HG02763 (cell line): ENCODE results near the gene DDX1.

Source experiments
- ATAC-seq: cut with Tn5 transposase; IDR thresholded peaks from one replicate; pipeline ENCODE4 v1.9.1; 2021; ENCODE audit warnings: mild to moderate bottlenecking, moderate library complexity; ENCODE audit not compliant: unreplicated experiment

DDX1 gene

DNA sequence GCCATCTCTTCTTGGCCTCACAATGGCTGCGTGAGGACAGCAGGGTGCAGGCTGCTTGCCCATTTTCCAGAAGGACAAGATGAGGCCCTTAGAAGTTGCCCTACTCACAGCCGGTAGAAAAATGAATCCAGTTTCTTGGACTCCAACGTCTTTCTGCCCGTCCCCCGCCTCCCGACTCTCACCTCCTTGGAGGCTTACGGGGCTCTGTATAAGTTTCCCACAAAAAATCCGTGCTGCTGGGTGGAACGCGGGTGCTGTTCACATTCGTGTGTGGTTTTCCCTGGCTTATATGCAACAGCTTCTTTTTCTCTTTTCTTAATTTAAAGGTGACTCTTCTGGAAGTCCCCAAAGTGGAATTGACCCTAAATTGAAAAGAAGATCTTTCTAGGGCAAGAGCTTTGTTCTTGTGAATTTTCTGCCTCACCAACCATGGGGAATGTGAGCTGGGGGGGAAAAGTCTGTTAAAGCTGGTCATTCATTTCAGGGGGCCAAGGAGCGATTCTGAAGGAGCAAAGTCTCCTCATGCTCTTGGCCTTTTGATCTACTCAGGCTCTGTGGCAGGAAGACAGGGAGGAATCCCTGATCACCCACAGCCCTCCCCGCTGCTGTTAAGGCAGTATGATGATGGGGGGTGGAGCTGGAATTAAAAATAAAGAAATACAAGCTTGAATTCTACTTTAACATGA is 51.3 kb downstream of the DDX1 start:
- no peak for ATAC-seq

- ATAC-seq = no peak
These were observed 52.3 kb downstream of the DDX1 start for GRCh38 chr2:15643791-15644585.

DNA sequence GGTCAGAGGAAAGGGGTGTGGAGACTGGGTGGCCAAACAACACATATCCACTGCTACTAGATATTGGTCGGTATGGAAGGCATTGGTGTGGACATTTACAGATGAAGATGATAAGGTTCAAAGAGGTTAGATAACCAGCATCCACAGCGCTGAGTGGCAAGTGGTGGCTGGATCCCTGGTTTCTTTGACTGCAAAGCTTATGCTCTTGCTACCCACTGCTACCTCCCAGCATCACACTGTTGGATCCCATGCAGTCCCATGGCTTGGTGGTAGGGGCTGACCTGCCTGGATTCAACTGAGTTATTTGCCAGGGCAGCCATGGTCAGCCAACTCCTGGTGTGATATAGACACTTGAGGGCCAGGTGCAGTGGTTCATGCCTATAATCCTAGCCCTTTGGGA is 53.6 kb downstream of the DDX1 start:
- no peak for ATAC-seq

GRCh38 chr2:15645720-15646385 is 54.2 kb downstream of the DDX1 start:
- no peak for ATAC-seq

DNA sequence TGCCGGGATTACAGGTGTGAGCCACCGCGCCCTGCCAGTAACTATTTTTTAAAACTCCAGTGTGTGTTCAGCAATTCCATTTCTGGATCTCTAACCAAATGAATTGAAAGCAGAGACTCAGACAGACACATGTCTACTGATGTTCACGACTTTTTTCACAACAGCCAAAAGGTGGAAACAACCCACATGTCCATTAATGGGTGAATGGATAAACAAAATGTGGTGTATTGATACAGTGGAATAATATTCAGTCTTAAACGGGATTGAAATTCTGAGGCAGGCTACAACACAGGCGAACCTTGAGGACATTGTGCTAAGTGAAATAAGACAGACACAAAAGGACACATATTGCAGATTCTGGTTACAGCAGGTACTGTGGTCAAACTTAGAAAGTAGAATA is 55.0 kb downstream of the DDX1 start:
- no peak for ATAC-seq

DNA sequence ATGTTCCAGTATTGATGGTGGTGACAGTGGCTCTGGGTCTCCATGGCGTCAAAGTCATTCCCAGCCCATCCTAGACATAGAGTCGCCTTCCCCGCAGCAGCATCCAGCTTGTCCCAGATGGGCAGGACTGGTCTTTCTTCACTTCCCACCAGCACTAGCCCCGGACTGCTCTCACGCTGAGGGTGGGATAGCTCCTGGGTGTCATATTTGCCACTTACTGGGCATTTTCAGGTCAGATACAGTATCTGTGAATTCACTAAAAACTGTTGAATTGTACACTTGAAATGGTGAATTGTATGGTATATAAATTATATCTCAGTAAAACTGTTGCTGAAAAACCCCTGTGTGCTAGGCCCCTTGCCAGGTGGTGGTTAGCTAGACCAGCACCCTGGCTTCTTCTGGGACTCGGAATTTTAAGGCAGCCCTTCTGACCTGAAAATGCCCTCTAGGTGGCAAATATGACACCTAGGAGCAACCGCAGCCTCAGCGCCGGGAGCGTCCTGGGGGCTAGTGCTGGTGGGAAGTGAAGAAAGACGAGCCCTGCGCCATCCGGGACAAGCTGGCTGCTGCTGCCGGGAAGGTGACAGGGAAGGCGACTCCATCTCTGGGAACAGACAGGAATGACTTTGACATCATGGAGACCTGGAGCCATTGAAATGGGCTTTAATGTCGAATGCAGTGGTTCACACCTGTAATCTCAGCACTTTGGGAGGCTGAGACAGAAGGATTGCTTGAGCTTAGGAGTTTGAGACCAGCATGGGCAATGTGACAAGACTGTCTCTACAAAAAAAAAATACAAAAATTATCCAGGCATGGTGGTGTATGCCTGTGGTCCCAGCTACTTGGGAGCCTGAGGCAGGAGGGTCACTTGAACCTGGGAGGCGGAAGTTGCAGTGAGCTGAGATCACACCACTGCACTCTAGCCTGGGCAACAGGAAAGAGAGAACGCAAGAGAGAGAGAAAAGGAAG is 56.2 kb downstream of the DDX1 start:
- no peak for ATAC-seq

- ATAC-seq = no peak
These were observed 57.2 kb downstream of the DDX1 start for GRCh38 chr2:15648593-15649525.

DNA sequence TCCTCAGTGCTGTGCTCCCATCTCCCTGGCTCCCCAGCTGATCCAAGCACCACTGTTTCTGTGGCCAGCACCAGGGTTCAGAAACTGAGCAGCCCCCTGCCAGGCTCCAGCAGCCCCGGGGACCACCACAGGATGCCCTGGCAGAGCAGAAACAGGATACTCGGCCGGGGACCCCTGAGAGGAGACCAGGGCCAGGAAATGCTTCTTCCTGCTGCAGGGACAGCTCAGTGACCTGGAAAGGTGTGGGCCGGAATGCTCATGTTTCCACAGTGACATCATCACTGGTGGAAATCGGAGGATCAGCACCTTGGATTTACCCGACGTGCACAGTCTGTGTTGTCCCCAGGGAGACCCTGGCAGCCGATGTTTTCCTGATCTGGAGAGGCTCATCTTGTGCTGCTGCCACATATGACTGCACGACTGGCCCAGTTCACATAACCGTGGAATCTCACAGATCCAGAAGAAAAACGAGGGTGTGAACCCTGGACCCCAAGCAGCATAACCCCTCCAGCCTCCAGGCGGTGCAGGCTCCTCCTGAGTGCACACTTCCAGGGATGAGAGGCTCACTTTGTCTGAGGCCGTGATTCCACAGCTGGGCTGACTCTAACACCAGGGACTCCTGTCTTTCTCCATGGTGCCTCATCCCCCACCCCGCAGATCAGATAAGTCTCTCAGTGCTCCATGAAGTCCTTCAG is 58.0 kb downstream of the DDX1 start:
- ATAC-seq = no peak

DNA sequence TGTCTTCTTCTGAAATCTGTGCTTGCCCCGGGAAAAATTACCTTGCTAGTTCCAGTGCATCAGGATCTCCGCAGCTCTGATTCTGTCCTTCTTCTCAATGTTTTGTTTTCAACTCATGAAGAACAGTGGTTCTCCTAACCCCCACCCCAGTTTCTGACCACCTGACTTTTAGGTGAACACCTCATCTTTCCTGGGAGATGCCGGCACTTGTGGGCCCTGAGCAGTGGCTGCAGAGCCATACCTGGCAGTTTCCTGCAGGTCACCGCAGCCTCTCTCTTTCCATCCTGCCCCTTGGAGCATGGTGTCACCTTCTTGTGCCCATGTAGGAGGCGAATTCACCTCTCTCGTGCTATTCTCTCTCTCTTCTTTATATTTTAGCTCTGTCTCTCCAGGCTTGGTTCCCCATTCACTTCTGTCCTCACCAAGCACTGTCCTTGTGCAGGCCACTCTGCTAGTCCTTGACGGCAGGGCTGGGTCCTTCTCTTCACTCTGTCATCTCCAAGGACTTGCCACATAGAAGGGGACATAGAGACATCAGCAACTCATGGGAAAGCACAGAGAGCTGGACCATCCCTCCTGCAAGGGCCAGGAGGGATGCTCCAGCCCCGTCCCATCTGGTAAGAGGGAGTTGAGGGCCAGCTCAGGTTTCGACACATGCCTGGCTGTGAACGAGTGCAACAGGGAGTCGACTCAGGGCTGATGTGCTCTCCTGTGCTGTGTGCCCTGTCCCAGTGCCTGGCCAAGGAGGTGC is 59.1 kb downstream of the DDX1 start:
- no peak for ATAC-seq

GRCh38 chr2:15651367-15651727 is 59.7 kb downstream of the DDX1 start:
- no peak for ATAC-seq

DNA sequence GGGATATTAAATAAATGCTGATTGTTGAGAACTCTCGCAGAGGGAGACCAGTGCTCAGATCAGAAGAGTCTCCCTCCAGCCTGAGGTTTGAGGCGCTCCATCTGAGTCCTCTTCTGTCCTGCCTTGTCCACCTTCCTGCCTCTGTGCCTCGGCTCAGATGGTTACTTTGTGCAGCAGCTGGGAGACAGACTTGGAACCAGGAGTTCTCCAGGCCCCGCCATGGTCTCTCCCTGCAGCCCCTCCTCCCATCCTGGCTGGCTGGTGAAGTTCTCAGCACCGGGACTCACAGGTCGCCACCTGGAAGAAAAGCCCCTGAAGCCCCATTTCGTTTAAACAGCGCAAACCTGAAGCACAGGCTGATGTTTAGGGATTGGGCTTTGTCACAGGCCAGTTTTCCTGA is 60.6 kb downstream of the DDX1 start:
- ATAC-seq = no peak

DNA sequence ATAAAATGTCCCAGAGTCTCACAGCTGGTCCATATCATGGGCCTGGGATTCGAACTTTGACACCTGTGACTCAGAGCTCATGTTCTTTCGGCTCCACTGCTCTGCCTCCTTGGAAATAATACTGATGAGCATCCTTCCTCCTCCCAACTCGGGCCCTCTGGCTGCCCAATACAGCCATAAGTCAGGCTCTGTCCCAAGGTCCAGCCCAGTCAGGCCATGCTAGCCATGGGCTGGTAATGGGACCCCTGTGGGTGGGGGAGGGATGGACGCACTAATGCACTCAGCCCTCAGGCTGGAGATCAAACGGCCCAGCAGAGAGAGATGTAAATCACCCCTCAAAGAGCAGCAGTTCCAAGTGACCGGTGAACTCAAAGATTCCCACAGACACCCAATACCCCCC is 61.1 kb downstream of the DDX1 start:
- ATAC-seq = no peak

- ATAC-seq = no peak
These were observed 62.4 kb downstream of the DDX1 start for GRCh38 chr2:15653806-15654726.

- ATAC-seq = no peak
These were observed 63.0 kb downstream of the DDX1 start for GRCh38 chr2:15654727-15655073.

- ATAC-seq = no peak
These were observed 63.6 kb downstream of the DDX1 start for GRCh38 chr2:15655123-15655887.

DNA sequence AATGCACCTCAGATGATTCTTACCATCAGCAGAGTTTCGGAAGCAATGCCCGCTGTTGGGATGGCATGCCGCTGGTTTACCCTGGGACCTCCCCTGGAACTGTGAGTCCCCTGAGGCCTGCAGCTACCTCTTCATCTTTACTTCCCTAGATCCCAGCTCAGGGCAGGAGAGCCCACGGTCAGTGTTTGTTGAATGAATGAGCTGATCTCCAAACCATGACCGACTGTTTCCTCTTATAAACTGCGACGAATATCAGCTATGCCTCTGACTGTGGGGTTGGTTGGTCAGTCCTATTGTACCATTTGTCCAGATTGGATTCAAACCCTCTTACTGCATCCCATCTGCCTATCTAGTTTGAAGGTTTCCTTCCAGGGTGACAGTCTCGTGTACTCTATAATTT is 64.4 kb downstream of the DDX1 start:
- ATAC-seq = no peak

- ATAC-seq = no peak
These were observed 66.1 kb downstream of the DDX1 start for GRCh38 chr2:15657759-15658158.
